Measurements from ENCODE around the gene VAT1.

DNA sequence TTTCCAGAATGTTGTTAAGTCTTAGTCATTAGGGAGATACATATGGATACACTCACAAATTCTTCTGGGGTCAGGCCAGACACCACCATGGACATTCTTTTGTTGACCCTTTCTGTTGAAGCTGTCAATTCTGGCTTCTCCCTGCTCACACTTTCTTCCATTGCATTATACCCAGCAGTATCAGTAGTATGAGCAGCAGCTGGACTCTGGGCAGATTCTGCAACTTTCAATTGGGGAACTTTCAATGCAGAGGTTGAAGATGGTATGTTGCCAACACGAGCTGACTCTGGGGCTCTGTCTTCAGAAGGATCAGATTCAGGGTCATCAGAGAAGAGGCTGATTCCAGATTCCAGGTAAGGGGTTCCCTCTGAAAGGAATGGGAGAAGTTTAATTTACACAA is 48.7 kb upstream of the VAT1 start:
- TF ChIP-seq, protein P1, sequence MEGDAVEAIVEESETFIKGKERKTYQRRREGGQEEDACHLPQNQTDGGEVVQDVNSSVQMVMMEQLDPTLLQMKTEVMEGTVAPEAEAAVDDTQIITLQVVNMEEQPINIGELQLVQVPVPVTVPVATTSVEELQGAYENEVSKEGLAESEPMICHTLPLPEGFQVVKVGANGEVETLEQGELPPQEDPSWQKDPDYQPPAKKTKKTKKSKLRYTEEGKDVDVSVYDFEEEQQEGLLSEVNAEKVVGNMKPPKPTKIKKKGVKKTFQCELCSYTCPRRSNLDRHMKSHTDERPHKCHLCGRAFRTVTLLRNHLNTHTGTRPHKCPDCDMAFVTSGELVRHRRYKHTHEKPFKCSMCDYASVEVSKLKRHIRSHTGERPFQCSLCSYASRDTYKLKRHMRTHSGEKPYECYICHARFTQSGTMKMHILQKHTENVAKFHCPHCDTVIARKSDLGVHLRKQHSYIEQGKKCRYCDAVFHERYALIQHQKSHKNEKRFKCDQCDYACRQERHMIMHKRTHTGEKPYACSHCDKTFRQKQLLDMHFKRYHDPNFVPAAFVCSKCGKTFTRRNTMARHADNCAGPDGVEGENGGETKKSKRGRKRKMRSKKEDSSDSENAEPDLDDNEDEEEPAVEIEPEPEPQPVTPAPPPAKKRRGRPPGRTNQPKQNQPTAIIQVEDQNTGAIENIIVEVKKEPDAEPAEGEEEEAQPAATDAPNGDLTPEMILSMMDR (IDR thresholded peaks at IDR 0.05): no peak
- TF ChIP-seq POLR2A (IDR thresholded peaks at IDR 0.05) (no peak), POLR2AphosphoS5 (IDR thresholded peaks at IDR 0.05) (no peak)

All from sigmoid colon (tissue), 4 donors.